ENCODE results near the gene PCDHGC5. TPM values are rescaled to one million over a fixed set of nuclear protein-coding genes. Genes with fewer than 3 reads are reported as not detected.

PCDHGC5 gene
- total RNA-seq, 1 experiment from 2014 or later = 0.14 TPM

GRCh38 chr5:141510850-141511601 lies 22.1 kb downstream of the PCDHGC5 start:
- DNase-seq (ENCODE audit: low spot score) = no peak
- in situ Hi-C loops (cut with HindIII; ENCODE audit: low sequenced_read_pairs) = no loop called here

- in situ Hi-C loops (cut with HindIII; ENCODE audit: low sequenced_read_pairs) = no loop called here
Measured at GRCh38 chr5:141511771-141512325, 23.0 kb downstream of the PCDHGC5 start.

GRCh38 chr5:141512390-141512910 lies 23.6 kb downstream of the PCDHGC5 start:
- DNase-seq (ENCODE audit: low spot score) = peak; percentile 80
- in situ Hi-C loops (cut with HindIII; ENCODE audit: low sequenced_read_pairs) = no loop called here

More at GRCh38 chr5:141511771-141512325, 23.0 kb downstream of the PCDHGC5 start:
- no peak for DNase-seq (ENCODE audit: low spot score)

- DNase-seq (ENCODE audit: low spot score) = peak; percentile 74
- in situ Hi-C loops (cut with HindIII; ENCODE audit: low sequenced_read_pairs) = no loop called here
Measured at GRCh38 chr5:141512911-141513626, 24.2 kb downstream of the PCDHGC5 start.

GRCh38 chr5:141513627-141514329 lies 24.9 kb downstream of the PCDHGC5 start:
- in situ Hi-C loops (cut with HindIII; ENCODE audit: low sequenced_read_pairs) = no loop called here
- peak; percentile 94 for DNase-seq (ENCODE audit: low spot score)

- DNase-seq (ENCODE audit: low spot score) = peak; percentile 72
- in situ Hi-C loops (cut with HindIII; ENCODE audit: low sequenced_read_pairs) = no loop called here
Measured at GRCh38 chr5:141514330-141515133, 25.7 kb downstream of the PCDHGC5 start.

GRCh38 chr5:141515141-141515540 lies 26.3 kb downstream of the PCDHGC5 start:
- in situ Hi-C loops (cut with HindIII; ENCODE audit: low sequenced_read_pairs) = no loop called here
- DNase-seq (ENCODE audit: low spot score) = peak; percentile 51

GRCh38 chr5:141515946-141516671 lies 27.2 kb downstream of the PCDHGC5 start:
- DNase-seq (ENCODE audit: low spot score) = no peak
- in situ Hi-C loops (cut with HindIII; ENCODE audit: low sequenced_read_pairs) = no loop called here

- in situ Hi-C loops (cut with HindIII; ENCODE audit: low sequenced_read_pairs) = no loop called here
- DNase-seq (ENCODE audit: low spot score) = peak; percentile 5
Measured at GRCh38 chr5:141516672-141517025, 27.8 kb downstream of the PCDHGC5 start.

GRCh38 chr5:141517312-141517711 lies 28.4 kb downstream of the PCDHGC5 start:
- in situ Hi-C loops (cut with HindIII; ENCODE audit: low sequenced_read_pairs) = no loop called here
- no peak for DNase-seq (ENCODE audit: low spot score)

GRCh38 chr5:141517880-141518617 lies 29.2 kb downstream of the PCDHGC5 start:
- no peak for DNase-seq (ENCODE audit: low spot score)
- in situ Hi-C loops (cut with HindIII; ENCODE audit: low sequenced_read_pairs) = no loop called here

- in situ Hi-C loops (cut with HindIII; ENCODE audit: low sequenced_read_pairs) = no loop called here
Measured at GRCh38 chr5:141518618-141519015, 29.7 kb downstream of the PCDHGC5 start.

GRCh38 chr5:141519605-141520565 lies 31.0 kb downstream of the PCDHGC5 start:
- no peak for DNase-seq (ENCODE audit: low spot score)
- in situ Hi-C loops (cut with HindIII; ENCODE audit: low sequenced_read_pairs) = no loop called here

More at GRCh38 chr5:141518618-141519015, 29.7 kb downstream of the PCDHGC5 start:
- DNase-seq (ENCODE audit: low spot score) = no peak

GRCh38 chr5:141521244-141521781 lies 32.4 kb downstream of the PCDHGC5 start:
- in situ Hi-C loops (cut with HindIII; ENCODE audit: low sequenced_read_pairs) = no loop called here
- DNase-seq (ENCODE audit: low spot score) = no peak

- DNase-seq (ENCODE audit: low spot score) = no peak
- in situ Hi-C loops (cut with HindIII; ENCODE audit: low sequenced_read_pairs) = no loop called here
Measured at GRCh38 chr5:141522301-141522700, 33.4 kb downstream of the PCDHGC5 start.

- in situ Hi-C loops (cut with HindIII; ENCODE audit: low sequenced_read_pairs) = no loop called here
Measured at GRCh38 chr5:141523991-141524390, 35.1 kb downstream of the PCDHGC5 start.

More at GRCh38 chr5:141523991-141524390, 35.1 kb downstream of the PCDHGC5 start:
- no peak for DNase-seq (ENCODE audit: low spot score)
